PFSK-1 (cell line): Measurements from ENCODE around the gene ABCC4.

Experiments used
- FOXP2 ChIP-seq: optimal IDR thresholded peaks from 2 replicates; pipeline ENCODE3; 2011; ENCODE audit warnings: borderline replicate concordance, control low read depth, inconsistent platforms; ENCODE audit not compliant: insufficient read depth; ENCODE audit errors: extremely low read length, extremely low read depth
- POLR2AphosphoS5 ChIP-seq: IDR thresholded peaks from 2 replicates; pipeline ENCODE4 v1.6.1; 2012; ENCODE audit warnings: low read depth, mild to moderate bottlenecking, control low read depth, low read length, moderate library complexity
- REST ChIP-seq, 2 experiments: IDR thresholded peaks; 2 replicates each; pipeline versions ENCODE4 v1.6.1 to v1.8.0; 2011 to 2012; ENCODE audit warnings: low read depth in 2 of 2, low read length in 2 of 2, control low read depth in 1 of 2, inconsistent platforms in 1 of 2, mild to moderate bottlenecking in 1 of 2, moderate library complexity in 1 of 2; ENCODE audit not compliant: insufficient read depth in 1 of 2
- SIN3A ChIP-seq: IDR thresholded peaks from 2 replicates; pipeline ENCODE4 v1.6.1; 2012; ENCODE audit warnings: mild to moderate bottlenecking, low read length, moderate library complexity, borderline replicate concordance; ENCODE audit not compliant: insufficient read depth
- TAF1 ChIP-seq: IDR thresholded peaks from 2 replicates; pipeline ENCODE4 v1.6.1; 2012; ENCODE audit warnings: low read length, control low read depth, borderline replicate concordance; ENCODE audit not compliant: insufficient read depth

The ABCC4 gene

GRCh38 chr13:95151942-95152587 lies 149.2 kb downstream of the ABCC4 start:
- TF ChIP-seq POLR2AphosphoS5 (no peak), TAF1 (no peak), SIN3A (no peak), REST (IDR thresholded peaks at IDR 0.05; ENCODE audit: insufficient read depth in 1 of 2, low read depth in 2 of 2, low read length in 2 of 2) (no peak), FOXP2 (no peak)

GRCh38 chr13:95150555-95150954 lies 150.7 kb downstream of the ABCC4 start:
- TF ChIP-seq TAF1 (no peak), SIN3A (no peak), FOXP2 (no peak), REST (IDR thresholded peaks at IDR 0.05; ENCODE audit: insufficient read depth in 1 of 2, low read depth in 2 of 2, low read length in 2 of 2) (no peak)

DNA sequence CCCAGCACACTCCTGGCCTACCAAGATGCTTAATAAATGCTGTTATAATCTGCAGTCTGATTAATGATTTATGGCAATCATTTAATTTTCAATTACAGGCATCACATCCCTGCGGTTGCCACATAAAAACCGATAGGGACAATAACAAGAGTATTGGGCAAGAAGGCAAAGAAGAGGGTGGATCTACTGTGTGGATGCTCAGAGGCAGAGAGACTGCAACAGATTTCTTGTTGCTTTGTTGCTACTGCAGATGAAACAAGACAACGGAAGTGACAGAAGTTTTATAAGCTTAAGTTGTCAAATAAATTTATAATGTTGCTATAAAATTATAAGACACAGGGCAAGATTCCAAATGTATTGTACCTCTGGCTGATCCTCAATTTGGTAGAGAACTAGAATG lies 154.8 kb downstream of the ABCC4 start:
- no peak for TF ChIP-seq FOXP2
- TF ChIP-seq SIN3A = no peak
- TF ChIP-seq REST (IDR thresholded peaks at IDR 0.05; ENCODE audit: insufficient read depth in 1 of 2, low read depth in 2 of 2, low read length in 2 of 2) = no peak
- TF ChIP-seq TAF1 = no peak
- TF ChIP-seq POLR2AphosphoS5 = no peak

DNA sequence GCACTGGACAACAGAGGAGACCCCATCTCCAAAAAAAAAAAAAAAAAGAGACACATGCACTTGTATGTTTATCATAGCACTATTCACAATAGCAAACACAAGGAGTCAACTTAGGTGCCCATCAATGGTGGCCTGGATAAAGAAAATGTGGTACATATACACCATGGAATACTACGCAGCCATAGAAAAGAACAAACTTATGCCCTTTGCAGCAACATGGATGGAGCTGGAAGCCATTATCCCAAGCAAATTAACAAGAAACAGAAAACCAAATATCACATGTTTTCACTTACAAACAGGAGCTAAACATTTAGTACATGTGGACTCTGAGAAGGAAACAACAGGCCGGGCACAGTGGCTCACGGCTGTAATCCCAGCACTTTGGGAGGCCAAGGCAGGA lies 155.7 kb downstream of the ABCC4 start:
- TF ChIP-seq REST (IDR thresholded peaks at IDR 0.05; ENCODE audit: insufficient read depth in 1 of 2, low read depth in 2 of 2, low read length in 2 of 2) (no peak), FOXP2 (no peak), POLR2AphosphoS5 (no peak), SIN3A (no peak), TAF1 (no peak)
